Activated CD4-positive, alpha-beta T cell treated with anti-CD3 and anti-CD28 coated beads, Interleukin-2, amount 50 U/mL, for 16 hours (primary cell): ENCODE data around the gene CLDN9.

Source experiments
- DNase-seq: peaks from one replicate; pipeline ENCODE4 v3.0.0-alpha.2; 2020

The CLDN9 gene, protein sequence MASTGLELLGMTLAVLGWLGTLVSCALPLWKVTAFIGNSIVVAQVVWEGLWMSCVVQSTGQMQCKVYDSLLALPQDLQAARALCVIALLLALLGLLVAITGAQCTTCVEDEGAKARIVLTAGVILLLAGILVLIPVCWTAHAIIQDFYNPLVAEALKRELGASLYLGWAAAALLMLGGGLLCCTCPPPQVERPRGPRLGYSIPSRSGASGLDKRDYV

DNA sequence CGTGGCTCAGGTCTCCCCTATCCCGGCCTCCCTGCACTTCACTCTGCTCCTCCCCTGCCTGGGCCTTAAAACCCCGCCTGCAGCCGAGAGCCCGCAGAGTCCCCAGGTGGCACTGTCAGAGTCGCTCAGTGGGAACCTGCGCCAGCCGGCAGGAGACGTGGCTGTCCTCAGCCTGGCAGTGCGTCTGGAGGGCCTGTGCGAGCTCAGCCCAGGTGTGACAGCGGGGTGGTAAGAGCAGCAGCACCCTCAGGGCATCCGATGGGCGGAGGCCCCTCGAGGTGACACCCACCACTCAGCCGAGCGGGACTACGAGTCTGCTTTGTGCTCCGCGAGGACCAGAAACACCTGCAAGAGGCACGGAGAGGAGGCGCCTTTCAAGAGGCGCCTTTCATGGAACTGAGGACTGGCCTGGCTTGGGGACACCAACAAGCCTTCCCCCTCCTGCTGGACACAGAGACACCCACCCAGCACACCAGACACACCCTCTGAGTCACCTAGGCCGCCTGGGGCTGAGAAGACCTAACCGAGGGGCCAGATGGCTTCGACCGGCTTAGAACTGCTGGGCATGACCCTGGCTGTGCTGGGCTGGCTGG, at the start of gene CLDN9:
Gene CLDN9 (plus strand): TSS at position 96 of the 593 bp plus-strand sequence. CDS start 440 bp downstream, at position 536.
- no peak for DNase-seq

DNA sequence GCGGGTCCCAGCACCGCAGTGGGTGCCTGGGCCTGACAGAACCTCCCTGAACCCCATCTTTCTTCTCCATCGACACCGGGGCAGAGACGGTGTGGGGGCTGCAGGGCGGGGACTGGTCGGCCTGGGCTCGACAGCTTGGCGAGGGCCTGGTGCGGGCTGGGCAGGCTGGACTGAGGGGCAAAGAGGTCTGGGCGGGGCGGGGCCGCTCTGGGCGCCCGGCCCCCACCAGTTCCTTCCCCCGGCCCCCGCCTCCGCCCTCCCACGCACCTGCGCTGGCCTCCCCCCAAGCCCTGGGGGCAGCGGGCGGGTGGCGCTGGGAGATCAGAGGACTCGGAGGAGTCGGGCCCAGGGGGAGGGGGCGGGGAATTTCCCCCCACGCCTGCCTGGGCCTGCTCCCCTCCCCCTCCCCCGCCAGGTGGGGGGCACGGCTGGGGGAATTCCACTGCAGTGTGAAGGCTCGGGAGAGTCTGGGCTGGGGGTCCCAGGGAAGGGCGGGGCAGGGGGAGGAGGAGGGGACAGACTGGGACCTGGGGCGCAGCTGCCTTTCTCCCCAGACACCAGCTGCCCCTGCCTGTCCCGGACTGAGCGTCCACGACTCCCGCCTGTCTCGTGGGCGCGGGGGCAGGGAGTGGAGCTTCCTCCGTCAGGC, 49.5 kb upstream of the CLDN9 start:
- no peak for DNase-seq

DNA sequence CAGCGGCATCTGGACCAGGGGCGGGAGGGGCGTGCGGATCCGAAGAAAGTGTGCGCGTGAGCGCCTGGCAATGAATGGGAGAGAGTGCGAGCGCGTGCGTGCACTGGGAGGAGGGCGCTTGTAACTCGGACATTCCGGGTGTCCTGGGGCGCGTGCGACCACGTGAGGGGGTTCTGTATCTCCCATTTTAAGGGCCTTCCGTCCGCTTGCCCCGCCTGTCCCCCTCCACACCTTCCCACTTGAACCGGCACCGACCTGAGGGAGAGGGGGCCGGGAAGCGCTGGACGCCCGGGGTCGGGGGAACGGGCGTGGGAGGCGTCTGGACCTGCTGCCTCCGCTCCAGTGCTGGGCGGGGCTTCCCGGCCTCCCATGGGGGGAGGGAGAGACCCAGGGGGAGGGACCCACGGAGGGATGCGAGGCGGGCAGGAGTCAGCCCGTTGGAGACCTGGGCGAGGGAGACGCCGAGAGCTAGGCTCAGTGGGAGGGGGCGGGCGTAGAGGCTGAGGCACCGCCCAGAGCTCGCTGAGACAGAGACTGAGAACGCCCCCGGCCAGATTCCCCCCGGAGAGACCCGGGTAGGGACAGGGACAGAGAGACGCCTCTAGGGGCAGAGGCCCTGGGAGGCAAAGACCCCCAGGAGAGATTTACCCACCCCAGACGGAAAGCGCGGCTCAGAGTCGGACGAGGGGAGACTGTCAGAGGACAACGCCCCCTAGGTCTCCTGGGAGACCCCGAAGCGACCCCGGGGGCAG, 48.8 kb upstream of the CLDN9 start, which contains the start of gene KREMEN2:
Gene KREMEN2 (plus strand): TSS at position 553 of the 752 bp plus-strand sequence. CDS start 246 bp downstream, outside the sequence.
- DNase-seq = no peak

DNA sequence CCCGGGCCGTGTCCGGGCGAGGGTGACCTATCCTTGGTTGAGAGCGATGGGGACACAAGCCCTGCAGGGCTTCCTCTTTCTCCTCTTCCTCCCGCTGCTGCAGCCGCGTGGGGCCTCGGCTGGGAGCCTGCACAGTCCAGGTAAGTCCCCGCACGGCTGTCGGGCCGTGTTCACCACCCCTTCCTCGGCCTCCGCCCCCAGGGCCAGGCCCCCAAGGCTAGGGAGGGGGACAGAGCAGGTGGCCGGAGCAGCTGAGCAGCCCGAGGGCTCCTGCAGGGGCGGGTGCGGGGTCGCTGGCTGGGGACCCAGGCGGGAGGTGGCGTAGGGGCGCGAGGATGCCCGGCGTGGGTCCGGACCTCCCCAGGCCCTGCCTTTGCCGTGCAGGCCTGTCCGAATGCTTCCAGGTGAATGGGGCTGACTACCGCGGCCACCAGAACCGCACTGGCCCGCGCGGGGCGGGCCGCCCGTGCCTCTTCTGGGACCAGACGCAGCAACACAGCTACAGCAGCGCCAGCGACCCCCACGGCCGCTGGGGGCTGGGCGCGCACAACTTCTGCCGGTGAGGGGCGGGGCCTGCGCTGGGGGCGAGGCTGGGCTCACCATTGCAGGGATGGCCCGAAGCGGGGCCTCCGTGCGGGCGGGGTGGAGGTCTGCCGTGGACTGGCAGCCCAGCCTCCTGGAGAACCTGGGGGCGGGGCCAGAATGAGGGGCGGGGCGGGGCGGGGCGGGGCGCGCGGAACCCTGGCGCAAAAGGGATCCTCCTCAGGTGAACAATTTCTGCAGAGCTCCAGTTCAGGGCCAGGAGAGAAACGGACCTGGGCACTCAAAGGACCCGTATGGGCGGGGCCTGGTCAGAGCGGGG, 48.0 kb upstream of the CLDN9 start:
- DNase-seq = peak; percentile 75

DNA sequence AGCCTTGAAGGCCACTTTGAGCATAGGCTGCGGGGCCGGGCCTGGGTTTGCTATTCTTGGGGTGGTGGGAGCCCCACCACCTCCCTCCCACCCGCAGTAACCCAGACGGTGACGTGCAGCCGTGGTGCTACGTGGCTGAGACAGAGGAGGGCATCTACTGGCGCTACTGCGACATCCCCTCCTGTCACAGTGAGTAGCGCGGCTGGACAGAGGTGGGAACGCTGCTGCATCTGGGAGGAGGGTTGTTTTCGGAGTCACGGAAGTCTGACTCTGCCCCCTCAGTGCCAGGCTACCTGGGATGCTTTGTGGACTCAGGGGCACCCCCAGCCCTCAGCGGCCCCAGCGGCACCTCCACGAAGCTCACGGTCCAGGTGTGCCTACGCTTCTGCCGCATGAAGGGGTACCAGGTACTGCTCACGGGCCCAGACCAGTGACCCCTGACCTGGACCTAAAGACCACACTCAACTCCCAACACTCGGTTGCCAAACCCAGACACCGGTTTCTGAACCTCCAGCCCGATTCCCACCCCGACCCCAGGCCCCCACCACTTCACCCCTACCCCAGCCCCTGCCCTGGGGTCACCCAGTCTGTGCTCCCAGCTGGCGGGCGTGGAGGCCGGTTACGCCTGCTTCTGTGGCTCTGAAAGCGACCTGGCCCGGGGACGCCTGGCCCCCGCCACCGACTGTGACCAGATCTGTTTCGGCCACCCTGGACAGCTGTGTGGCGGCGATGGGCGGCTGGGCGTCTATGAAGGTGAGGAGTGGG, 46.5 kb upstream of the CLDN9 start:
- DNase-seq = no peak

DNA sequence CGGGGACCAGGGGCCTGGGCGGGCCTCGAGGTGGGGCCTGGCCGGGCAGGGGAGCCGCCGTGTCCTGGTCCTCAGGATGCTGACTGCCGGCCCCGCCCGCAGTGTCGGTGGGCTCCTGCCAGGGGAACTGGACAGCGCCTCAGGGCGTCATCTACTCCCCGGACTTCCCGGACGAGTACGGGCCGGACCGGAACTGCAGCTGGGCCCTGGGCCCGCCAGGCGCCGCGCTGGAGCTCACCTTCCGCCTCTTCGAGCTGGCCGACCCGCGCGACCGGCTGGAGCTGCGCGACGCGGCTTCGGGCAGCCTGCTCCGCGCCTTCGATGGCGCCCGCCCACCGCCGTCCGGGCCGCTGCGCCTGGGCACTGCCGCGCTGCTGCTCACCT, 45.9 kb upstream of the CLDN9 start:
- DNase-seq = no peak

DNA sequence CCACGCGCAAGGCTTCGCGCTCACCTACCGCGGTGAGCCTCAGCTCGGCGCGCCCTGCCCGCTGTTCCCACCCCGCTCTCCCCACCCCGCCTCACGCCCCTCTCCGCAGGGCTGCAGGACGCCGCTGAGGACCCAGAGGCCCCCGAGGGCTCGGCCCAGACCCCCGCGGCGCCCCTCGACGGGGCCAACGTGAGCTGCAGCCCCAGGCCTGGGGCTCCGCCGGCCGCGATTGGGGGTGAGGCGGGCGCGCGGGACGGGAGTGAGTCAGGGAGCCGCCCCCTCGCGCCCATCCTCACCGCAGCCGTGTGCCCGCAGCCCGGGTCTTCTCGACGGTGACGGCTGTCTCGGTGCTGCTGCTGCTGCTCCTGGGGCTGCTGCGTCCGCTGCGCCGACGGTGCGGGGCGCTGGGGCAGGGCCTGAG, 45.5 kb upstream of the CLDN9 start:
- no peak for DNase-seq

DNA sequence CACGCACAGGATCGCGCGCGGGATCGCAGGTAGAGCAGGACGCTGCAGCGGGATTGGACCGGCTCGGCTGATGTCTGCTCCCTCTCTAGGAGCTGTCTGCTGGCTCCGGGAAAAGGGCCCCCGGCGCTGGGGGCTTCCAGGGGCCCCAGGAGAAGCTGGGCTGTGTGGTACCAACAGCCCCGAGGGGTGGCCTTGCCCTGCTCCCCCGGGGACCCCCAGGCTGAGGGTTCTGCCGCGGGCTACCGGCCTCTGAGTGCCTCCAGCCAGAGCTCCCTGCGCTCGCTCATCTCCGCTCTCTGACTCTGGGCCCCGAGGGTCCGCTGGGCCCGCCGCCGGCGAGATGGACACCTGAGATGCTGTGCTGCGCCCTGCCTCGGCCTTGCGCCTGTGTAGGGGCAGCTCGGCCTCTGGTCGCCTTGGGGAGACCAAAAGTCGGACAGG, 45.0 kb upstream of the CLDN9 start:
- DNase-seq = no peak

DNA sequence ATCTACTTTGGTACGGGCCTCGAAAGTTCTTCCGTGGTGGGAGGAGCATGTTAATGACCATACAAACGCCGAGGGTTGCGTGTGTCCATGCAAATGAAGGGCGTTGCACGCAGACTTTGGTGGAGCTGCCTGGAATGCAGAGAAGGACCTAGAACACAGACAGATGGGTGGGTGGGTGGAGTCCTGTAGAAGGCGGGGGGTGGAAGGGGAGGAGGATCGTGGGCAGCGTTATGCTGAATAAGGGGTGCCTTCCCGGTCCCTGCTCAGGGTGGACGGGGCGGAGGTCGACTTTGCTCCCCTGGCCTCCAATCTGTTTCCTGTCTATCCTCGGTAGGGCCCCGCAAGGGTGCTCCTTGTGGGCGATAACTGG, 44.4 kb upstream of the CLDN9 start:
- DNase-seq = no peak

DNA sequence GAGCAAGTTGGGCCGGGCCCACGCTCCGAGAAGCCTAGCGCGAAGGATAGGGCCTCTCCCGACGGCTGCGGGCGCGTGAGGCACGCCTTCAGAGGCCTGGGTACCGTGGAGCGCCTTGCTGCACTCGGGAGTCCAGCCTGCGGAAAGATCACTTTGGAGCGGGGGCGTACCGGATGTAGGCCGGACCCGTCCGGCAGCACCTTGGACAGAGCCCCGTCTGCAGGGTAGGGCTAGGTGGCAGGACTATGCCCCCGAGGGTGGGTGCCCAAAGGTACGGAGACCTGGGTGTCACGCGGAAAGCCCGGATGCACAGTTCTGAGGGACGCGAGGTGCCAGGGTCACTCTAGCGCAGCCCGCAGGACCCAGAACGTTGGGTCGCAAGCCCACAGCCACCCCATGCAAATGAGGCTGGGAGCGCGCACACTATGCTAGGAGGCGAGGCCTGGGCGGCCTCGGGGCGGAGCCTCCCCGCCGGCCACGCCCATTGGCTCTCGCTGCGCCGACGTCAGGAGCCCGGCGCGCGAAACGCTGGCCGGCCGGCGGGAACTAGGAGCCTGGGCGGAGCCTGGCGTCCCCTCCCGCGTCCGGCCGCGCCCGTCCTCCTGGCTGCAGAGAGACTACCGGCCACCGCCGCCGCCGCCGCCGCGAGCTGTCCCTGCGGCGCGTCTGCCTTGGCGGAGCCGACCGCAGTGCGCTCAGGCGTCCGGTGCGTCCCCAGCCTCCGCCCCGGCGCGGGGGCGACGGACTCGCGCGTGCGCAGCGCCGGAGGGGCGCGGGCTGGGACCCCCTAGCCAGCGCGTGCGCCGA, 43.8 kb upstream of the CLDN9 start, which contains the start of gene PAQR4:
Gene PAQR4 (plus strand): TSS at position 611 of the 807 bp plus-strand sequence. CDS start 327 bp downstream, outside the sequence.
- DNase-seq = peak; percentile 90

DNA sequence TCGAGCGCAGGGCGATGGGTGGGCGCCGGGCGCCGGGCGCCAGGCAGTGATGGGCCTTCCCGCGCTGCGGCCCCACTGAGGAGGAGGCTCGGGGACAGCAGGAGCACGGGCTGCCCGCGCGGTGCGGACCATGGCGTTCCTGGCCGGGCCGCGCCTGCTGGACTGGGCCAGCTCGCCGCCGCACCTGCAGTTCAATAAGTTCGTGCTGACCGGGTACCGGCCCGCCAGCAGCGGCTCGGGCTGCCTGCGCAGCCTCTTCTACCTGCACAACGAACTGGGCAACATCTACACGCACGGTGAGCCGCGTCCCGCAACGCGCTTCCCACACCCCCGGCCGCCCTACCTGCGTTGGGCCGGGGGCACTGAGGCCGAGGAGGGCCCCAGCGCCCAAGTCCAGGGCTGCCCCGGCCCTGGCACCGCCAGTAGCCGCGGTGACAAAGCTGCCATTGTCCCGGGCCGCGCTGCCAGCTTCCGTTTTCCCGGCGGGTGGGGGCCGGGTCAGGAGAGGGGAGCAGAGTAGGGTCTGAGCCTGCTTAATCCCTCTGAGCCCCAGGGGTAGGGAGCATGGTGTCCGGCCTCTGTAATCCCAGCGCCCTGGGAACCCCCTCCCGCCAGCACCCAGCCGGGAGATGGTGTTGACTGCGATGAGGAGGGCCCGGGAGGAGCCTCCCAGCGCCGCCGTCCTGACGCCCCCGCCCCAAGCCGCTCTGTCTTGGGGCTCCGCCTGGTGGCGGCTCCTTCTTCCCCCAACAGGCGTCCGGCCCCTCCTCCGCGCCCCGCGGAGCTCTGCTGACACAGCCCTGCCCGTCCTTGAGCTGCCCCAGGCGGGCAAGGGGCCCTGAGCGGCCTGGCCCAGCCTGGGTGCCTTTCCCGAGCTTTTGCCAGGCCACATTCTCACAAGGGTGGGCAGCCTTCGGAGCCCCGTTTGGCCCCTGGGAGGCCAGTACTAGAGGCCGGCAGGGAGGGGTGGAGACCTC, 42.9 kb upstream of the CLDN9 start:
- peak; percentile 89 for DNase-seq

DNA sequence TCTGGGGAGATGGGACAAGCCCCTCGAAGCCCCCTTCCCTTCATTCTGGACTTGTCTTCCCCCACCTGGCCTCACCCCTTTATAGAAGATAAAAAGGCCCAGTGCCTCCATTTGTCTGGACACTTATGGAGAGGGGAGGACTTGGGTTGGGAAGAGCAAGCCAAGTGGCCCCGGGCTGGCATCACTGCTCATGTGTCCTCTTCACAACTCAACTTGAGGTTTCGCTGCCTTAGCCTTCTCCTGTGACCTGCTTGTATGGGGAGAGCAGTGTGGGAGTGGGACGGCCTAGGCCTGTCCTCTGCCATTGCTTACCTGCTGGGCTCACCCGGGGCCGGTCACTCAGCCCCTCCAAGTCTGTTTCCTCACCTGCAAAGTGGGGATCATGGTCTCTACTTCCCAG, 42.2 kb upstream of the CLDN9 start:
- DNase-seq = no peak

DNA sequence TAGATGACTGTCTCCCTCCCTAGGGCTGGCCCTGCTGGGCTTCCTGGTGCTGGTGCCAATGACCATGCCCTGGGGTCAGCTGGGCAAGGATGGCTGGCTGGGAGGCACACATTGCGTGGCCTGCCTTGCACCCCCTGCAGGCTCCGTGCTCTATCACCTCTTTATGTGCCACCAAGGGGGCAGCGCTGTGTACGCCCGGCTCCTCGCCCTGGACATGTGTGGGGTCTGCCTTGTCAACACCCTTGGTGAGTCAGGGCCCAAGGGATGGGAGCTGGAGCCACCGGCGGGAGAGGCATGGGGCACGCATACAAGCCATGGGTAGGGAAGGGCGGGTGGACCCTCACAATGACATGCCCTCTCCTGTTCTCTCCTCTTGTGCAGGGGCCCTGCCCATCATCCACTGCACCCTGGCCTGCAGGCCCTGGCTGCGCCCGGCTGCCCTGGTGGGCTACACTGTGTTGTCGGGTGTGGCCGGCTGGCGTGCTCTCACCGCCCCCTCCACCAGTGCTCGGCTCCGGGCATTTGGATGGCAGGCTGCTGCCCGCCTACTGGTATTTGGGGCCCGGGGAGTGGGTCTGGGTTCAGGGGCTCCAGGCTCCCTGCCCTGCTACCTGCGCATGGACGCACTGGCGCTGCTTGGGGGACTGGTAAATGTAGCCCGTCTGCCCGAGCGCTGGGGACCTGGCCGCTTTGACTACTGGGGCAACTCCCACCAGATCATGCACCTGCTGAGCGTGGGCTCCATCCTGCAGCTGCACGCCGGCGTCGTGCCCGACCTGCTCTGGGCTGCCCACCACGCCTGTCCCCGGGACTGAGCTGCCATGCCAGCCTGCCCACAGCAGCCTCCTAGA, 41.4 kb upstream of the CLDN9 start:
- DNase-seq = no peak

DNA sequence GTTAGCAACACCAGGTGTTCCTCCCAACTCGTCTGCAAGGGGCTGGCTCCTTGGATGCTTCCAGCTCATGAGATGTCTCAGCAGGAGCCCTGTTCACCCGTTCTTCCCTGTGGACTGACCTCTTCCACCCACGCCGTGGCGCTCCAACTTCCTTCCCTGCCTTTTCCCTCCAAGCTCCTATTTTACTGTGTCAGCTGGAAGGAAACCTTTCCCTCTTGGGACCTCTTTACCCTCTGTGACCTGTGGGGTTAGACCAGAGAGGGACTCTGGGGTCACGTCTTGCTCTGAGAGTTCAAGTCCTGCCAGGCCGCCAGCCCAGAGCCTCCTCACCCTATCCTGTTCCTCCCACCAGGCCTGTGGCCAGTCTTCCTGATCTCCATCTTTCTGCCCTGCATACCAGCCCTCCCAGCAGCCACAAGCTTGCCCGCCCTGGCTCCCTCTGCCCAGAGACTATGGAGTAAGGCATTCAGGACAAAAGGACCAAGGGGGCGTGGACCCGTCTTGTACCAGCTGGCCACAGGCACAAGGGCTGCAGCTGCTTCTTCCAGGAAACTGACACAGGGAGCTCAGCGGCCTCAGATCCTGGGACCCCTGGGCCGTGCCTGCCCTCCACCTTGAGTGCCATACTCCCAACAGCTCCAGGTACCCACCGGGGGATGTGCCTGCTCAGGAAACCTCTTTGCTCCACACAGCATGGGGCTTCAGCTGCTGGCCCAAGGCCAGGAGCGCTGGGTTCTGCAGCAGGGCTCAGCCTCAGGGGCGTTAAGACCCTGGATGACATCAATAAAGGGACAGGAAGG, 40.5 kb upstream of the CLDN9 start:
- DNase-seq = no peak

DNA sequence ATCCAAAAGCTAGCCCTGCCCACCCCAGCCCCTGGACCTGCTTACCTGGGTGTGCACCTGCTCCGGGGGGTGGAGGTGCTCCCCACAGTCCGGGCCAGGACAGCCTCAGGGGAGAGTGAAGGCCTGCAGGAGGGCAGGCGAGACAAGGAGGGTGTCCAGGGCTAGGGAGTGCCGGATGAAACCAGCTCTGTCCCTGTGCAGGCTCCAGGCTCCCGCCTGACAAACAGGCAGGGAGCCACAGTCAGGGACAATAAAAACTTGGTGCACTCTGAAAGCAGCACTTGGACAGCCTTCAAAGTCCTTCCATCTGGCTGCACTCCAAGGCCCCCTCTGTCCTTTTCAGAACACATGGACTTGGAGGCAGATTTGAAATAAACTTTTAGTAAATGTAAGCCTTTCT, 39.6 kb upstream of the CLDN9 start:
- DNase-seq = no peak

DNA sequence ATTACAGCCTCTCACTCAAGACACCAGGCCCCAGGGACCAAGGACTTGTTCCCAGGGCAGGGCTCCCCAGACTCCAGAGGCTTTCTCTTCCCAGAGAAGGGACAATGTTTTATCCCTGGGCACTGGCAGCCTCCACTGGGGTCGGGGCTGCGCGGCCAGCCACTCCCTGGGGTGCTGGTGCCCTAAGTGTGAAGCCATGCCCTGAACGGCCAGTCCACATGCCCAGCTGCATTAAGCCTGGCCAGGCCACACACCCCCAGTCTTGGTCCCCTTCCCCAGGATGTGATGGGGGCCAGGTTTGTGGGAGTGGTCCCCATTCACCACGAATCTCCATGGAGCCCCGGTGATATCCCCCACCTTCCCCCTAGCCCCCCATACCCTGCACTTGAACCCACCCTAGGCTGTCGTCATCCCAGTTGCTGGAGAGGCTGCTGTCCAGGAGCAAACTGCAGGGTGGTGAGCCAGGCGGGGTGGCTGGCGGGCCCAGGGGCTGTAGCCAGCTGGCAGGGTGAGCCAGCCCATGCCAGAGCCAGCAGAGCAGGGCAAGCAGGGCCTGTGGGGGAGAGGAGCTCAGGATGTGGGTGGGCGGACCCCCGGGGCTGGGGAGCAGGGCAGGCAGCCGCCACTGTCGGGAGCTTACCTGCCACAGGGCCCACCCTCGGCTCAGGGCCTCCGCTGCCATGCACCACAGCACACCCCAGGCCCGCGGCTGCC, 39.0 kb upstream of the CLDN9 start:
- DNase-seq = no peak
